PFSK-1 (cell line): ENCODE results near the gene HDAC4.

Experiments used
- FOXP2 ChIP-seq: optimal IDR thresholded peaks from 2 replicates; pipeline ENCODE3; 2011; ENCODE audit warnings: borderline replicate concordance, control low read depth, inconsistent platforms; ENCODE audit not compliant: insufficient read depth; ENCODE audit errors: extremely low read length, extremely low read depth
- POLR2AphosphoS5 ChIP-seq: IDR thresholded peaks from 2 replicates; pipeline ENCODE4 v1.6.1; 2012; ENCODE audit warnings: low read depth, mild to moderate bottlenecking, control low read depth, low read length, moderate library complexity
- SIN3A ChIP-seq: IDR thresholded peaks from 2 replicates; pipeline ENCODE4 v1.6.1; 2012; ENCODE audit warnings: mild to moderate bottlenecking, low read length, moderate library complexity, borderline replicate concordance; ENCODE audit not compliant: insufficient read depth
- TAF1 ChIP-seq: IDR thresholded peaks from 2 replicates; pipeline ENCODE4 v1.6.1; 2012; ENCODE audit warnings: low read length, control low read depth, borderline replicate concordance; ENCODE audit not compliant: insufficient read depth
- TF ChIP-seq, protein P1 (sequence below), 2 experiments: IDR thresholded peaks; 2 replicates each; pipeline versions ENCODE4 v1.6.1 to v1.8.0; 2011 to 2012; ENCODE audit warnings: low read depth in 2 of 2, low read length in 2 of 2, control low read depth in 1 of 2, inconsistent platforms in 1 of 2, mild to moderate bottlenecking in 1 of 2, moderate library complexity in 1 of 2; ENCODE audit not compliant: insufficient read depth in 1 of 2

The HDAC4 gene

DNA sequence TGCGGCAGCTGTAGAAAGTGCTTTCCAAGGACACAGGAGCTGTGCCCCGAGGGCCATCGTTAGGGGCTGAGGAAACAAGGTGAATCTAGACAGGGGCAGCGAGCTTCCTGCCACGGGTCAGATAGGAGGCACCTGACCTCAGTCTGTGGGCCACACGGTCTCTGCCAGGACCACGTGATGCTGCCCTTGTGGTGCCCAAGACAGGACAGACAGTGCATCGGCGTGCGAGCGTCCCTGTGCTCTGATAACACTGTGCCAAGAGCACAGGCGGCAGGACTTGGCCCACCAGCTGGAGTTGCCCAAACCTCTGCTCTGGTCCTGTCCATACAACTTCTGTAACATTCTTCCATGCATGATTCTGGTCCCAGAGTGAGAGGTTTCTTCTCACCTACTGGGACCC is 327.6 kb downstream of the HDAC4 start:
- TF ChIP-seq TAF1 (no peak), SIN3A (no peak), POLR2AphosphoS5 (no peak), FOXP2 (no peak)
- TF ChIP-seq, protein P1, sequence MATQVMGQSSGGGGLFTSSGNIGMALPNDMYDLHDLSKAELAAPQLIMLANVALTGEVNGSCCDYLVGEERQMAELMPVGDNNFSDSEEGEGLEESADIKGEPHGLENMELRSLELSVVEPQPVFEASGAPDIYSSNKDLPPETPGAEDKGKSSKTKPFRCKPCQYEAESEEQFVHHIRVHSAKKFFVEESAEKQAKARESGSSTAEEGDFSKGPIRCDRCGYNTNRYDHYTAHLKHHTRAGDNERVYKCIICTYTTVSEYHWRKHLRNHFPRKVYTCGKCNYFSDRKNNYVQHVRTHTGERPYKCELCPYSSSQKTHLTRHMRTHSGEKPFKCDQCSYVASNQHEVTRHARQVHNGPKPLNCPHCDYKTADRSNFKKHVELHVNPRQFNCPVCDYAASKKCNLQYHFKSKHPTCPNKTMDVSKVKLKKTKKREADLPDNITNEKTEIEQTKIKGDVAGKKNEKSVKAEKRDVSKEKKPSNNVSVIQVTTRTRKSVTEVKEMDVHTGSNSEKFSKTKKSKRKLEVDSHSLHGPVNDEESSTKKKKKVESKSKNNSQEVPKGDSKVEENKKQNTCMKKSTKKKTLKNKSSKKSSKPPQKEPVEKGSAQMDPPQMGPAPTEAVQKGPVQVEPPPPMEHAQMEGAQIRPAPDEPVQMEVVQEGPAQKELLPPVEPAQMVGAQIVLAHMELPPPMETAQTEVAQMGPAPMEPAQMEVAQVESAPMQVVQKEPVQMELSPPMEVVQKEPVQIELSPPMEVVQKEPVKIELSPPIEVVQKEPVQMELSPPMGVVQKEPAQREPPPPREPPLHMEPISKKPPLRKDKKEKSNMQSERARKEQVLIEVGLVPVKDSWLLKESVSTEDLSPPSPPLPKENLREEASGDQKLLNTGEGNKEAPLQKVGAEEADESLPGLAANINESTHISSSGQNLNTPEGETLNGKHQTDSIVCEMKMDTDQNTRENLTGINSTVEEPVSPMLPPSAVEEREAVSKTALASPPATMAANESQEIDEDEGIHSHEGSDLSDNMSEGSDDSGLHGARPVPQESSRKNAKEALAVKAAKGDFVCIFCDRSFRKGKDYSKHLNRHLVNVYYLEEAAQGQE (IDR thresholded peaks at IDR 0.05; ENCODE audit: insufficient read depth in 1 of 2, low read depth in 2 of 2, low read length in 2 of 2) = no peak

DNA sequence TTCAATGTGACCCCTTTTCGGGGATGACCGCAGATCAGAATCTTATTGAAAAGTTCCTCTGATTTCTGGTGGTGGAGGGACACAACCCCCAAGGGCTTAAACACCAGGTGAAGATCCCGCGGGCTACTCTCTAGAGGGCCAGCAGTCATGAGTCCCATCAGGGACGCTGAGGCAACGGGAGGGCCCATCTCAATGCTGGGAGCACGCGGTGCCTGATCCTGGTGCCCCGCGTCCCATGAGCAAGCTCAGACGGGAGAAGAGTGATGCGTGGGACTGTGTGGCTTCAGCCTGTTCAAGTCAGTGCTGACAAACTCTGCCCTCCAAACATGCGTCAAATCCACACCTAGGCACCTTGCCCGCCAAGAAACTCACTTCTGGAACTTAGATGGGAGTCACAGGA is 328.0 kb downstream of the HDAC4 start:
- no peak for TF ChIP-seq SIN3A
- TF ChIP-seq, protein P1 (IDR thresholded peaks at IDR 0.05; ENCODE audit: insufficient read depth in 1 of 2, low read depth in 2 of 2, low read length in 2 of 2) = no peak
- no peak for TF ChIP-seq FOXP2
- no peak for TF ChIP-seq TAF1
- TF ChIP-seq POLR2AphosphoS5 = no peak

DNA sequence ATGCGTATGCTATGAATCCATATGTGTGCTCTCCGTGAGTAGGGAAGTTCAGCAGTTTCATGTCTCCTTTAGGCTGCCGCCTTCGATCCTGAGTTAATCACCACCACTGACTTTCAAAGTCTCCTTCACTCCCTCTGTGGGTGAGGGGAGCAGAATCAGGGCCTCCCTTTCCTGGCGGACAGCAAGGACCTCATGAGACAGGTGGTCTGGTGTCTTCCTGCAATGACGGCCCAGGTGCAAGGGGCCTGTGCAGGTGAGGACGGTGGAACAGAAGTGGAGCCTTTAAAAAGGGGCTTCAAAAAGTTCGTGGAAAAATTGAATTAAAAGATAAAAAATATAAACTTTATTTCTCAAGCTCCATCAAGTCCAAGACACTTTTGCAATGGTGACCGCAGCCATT is 330.4 kb downstream of the HDAC4 start:
- TF ChIP-seq SIN3A (no peak), TAF1 (no peak), POLR2AphosphoS5 (no peak), FOXP2 (no peak)
- TF ChIP-seq, protein P1 (IDR thresholded peaks at IDR 0.05; ENCODE audit: insufficient read depth in 1 of 2, low read depth in 2 of 2, low read length in 2 of 2) = no peak

DNA sequence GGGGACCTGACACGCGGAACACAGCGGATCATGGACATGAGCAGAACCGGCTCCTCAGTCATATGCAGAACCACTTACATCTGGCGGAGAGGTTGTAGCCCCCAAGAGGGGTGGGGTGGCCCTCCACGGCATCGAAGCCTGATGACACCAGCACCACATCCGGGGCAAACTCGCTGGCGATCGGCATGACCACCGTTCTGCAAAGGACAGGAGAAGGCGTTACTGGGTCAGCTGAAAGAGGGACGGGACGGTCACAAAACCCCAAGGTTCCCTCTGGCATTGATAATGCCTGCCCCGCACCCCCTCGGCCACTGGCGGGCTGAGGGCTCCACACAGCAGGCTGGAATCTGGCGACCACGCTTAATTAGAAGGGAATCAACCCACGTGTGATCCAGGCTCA is 332.4 kb downstream of the HDAC4 start:
- TF ChIP-seq TAF1 (no peak), FOXP2 (no peak), POLR2AphosphoS5 (no peak), SIN3A (no peak)
- TF ChIP-seq, protein P1 (IDR thresholded peaks at IDR 0.05; ENCODE audit: insufficient read depth in 1 of 2, low read depth in 2 of 2, low read length in 2 of 2) = no peak

DNA sequence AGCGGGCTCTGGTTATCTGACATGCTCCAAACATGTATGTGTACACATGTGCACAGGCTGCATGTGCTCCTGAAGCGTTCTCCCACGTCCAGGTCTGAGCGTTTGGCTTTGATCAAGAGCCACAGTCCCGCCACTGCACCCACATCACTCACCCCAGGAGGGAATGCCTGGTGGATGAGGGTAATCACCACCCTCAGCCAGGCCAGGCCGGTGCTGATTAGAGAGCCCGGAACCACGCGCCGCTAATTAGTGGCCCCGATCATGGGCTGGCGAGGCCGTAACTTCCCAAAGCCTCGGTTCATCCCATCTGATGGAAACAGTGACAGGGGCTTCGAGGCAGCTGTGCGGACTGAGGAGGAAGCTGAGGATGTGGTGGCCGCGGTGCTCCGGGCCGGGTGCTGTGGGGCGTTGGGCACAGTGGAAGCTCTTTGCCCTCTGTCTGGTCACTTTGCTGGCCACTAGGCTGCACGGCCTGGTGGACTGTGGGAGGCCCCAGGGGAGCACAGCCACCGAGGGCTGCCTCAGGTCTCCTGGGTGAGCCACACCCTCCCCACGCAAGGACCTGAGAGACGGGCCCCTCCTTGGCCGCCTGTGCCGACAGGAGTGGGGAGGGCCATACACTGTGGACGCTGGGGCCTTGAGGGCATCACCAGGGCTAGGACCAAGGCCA is 333.5 kb downstream of the HDAC4 start:
- TF ChIP-seq SIN3A = no peak
- no peak for TF ChIP-seq TAF1
- TF ChIP-seq POLR2AphosphoS5 = no peak
- TF ChIP-seq, protein P1 (IDR thresholded peaks at IDR 0.05; ENCODE audit: insufficient read depth in 1 of 2, low read depth in 2 of 2, low read length in 2 of 2) = no peak
- TF ChIP-seq FOXP2 = no peak
